Activated naive CD8-positive, alpha-beta T cell treated with anti-CD3 and anti-CD28 coated beads, Interleukin-2, amount 50 U/mL, for 16 hours (primary cell): ENCODE measurements around the gene PPP2R5C.

Experiments used
- DNase-seq: peaks from one replicate; pipeline ENCODE4 v3.0.0-alpha.2; 2020; ENCODE audit warnings: low read depth, low spot score

The PPP2R5C gene

GRCh38 chr14:101840649-101841369 lies 79.3 kb downstream of the PPP2R5C start:
- no peak for DNase-seq

DNA sequence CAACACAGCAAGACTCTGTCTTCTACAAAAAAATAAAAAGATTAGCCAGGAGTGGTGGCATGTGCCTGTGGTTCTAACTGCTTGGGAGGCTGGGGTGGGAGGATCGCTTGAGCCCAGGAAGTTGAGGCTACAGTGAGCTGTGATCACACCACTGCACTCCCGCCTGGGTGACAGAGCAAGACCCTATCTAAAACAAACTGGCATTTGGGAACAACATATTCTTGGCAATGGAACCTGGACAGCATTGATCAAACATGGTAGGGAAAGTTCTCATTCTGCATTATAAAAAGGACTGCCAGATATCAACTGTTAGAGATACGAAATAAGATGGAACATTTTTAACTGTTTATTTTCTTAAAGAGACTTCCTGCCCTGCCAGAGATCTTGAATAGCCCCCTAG lies 81.5 kb downstream of the PPP2R5C start:
- no peak for DNase-seq

DNA sequence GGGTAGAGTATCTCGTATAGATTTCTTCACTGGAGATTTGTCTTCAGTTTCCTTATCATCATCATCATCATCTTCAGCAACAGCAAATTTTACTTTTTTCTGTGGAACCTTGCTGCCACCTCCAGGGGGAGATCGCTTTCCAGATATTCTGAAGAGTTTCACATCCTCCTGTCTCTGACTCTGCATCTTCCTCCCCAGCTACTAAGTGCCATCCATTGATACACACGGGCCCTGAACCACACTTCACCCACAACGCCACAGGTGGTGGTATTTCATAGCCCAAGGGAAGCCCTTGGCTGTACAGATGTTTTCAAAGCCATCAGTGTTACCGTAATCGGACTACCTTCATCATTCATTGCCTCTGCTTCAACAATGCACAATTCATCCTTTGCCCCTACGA lies 82.2 kb downstream of the PPP2R5C start:
- DNase-seq = no peak

GRCh38 chr14:101844219-101844618 lies 82.7 kb downstream of the PPP2R5C start:
- no peak for DNase-seq

- DNase-seq = no peak
Measured at GRCh38 chr14:101844751-101845150, 83.2 kb downstream of the PPP2R5C start.

DNA sequence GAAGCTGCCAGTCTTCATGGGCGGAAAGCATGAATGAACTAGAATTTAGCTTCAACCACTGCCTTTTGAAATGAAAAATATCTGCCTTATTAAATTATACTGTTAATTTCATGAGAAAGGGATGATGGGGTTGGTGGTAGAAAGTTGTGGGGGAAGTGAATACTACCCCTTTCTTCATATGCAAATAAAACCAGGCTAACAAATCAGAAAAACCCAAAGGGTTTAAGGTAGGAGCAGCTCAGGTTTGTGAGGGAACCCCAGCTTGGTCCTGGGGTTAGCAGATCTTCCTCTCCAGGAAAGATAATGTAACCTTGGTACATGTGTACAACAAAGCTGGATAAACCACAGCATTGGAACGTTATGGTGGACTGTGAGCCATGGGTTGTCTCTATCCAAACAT lies 84.0 kb downstream of the PPP2R5C start:
- no peak for DNase-seq

DNA sequence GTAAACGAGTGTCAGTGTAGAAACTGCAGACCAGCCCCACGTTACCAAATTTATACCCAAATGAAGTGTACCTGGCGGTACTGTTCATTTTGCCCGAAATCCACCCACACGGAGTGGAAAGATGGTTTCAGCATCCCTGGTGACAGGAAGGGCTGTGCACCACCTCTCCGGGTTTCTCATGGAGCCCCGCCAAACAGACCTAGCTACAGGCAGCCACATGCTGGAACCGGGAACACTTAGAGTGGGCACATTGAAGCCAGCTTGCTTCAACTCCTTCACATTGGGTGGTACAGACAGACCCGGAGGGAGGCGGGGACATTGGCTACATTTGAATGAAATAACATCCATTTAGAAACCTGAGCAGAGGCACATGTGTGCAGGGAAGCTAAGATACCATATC lies 84.4 kb downstream of the PPP2R5C start:
- DNase-seq = no peak

DNA sequence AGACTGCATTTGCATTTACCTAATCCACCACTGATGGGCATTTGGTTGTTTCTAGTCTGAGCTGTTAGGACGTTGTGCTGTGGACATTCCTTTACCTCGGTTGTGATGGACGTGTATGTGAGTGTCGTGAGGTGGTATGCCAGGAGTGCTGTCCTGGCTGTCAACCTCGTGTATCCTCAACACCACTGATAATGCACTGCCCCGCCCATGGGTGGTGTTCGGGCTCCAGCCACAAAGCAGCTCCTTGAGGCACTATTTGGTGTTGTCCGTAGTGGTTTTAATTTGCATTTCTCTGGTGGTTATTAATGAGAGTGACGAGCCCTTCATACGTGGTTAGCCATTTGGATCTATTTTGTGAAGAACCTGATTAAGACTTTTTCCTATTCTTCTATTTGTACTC lies 87.6 kb downstream of the PPP2R5C start:
- DNase-seq = no peak

DNA sequence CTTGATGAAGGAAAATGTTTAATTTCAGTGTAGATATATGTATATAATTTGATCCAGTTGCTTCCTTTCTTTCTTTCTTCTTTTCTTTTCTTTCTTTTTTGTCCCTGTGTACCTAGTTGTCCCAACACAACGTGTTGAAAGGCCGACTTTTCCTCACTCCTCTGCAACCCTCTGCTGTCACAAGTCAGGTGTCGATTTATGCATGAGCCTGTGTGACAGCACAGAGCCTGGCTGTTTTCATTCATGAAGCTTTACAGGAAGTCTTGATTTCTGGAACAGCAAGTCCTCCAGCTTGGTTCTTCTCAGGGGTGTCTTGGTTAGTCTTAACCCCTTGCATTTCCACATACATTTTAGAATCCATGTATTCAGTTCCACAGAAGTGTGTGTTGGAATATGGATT lies 88.1 kb downstream of the PPP2R5C start:
- DNase-seq = no peak

GRCh38 chr14:101851183-101851582 lies 89.7 kb downstream of the PPP2R5C start:
- no peak for DNase-seq

- DNase-seq = no peak
Measured at GRCh38 chr14:101851736-101852405, 90.4 kb downstream of the PPP2R5C start.

GRCh38 chr14:101852785-101853184 lies 91.3 kb downstream of the PPP2R5C start:
- DNase-seq = no peak

- no peak for DNase-seq
Measured at GRCh38 chr14:101853455-101854018, 92.0 kb downstream of the PPP2R5C start.

GRCh38 chr14:101854366-101854765 lies 92.9 kb downstream of the PPP2R5C start:
- DNase-seq = no peak

DNA sequence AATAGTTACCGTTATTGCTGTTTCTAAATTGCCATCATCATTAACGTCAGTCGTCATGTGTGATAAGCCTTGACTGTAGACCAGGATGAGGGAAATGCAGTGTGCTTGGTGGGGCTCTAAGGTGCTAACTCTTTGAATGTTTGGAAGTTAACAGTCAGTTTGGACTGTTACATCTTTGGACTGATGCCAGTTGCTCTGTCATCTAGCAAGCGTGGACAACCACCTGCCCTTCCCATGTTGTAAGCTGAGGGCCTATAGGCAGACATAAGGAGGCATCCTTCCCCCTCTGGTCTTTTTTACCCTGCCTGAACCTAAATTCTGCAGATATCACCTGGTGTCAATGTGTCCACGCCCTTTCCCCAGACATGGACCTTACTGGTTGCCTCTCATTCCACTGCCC lies 94.4 kb downstream of the PPP2R5C start:
- DNase-seq = no peak

- no peak for DNase-seq
Measured at GRCh38 chr14:101856536-101856935, 95.0 kb downstream of the PPP2R5C start.

DNA sequence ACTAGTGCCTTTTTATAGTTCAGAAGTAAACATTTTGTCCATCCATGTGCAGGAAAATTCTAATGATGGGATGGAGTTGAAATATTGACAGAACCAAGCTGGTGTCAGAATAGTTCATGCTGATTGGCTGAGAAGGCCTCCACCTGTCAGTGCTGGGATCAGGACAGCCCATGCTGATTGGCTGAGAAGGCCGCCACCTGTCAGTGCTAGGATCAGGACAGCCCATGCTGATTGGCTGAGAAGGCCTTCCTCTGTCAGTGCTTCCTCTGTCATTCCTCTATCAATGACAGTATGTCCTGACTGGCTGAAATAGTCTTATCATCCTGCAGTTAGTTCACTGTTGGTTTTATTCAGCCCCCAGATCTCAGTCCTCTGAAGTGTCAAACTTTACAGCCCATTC lies 95.7 kb downstream of the PPP2R5C start:
- no peak for DNase-seq

DNA sequence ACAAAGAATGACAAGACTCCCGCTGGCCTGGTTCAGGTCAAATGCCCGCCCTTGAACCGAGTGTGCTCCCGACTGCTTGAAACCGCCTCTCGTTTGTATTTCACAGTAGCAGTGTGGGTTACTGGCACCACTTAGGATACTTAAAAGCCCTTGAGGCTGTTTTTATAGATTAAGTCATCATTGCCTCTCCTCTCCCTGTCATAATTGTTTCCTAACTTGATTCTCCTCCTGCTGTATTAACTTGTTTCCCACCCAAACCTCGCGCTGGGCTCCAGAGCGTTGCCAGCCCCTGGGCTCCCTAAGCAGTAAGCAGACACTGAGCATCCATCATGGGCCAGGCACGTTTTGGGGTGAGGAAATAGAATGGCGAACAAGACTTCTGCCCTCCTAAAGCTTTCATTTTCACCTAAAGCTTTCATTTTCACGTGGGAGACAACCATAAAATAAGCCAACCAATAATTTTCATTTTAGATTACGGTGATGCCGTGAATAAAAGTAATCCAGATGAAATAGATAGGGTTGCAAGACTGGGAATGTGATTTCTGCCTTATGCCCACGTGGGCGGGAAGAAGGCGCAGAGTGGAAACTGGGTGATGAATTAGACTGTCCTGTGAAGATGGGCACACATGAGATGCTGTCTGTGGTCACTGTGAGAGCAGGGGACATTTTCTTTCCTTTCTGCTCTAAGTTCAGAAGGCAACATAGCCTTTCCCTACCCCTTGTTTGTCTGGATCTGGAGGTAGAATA lies 97.5 kb downstream of the PPP2R5C start:
- DNase-seq = no peak

- no peak for DNase-seq
Measured at GRCh38 chr14:101859538-101859902, 98.0 kb downstream of the PPP2R5C start.

- no peak for DNase-seq
Measured at GRCh38 chr14:101859958-101860357, 98.4 kb downstream of the PPP2R5C start.

DNA sequence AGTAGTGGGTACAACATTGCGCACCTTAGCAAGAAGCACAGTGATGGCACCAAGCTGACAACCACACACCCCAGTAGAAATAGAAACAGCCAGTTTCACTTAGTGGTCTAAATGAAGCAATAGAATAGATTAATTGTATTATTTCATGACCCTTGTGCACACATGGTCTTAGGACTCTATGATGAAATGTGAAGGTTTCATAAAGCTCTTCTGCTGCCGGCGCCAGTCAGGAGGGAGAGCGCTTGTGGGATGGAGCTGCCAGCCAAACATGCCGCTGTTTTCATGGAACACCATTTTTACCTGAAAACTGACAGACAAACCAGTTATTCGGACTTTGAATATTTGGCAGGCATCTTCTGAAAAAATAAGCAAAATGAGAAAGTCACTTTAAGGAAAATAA lies 100.0 kb downstream of the PPP2R5C start:
- DNase-seq = no peak

DNA sequence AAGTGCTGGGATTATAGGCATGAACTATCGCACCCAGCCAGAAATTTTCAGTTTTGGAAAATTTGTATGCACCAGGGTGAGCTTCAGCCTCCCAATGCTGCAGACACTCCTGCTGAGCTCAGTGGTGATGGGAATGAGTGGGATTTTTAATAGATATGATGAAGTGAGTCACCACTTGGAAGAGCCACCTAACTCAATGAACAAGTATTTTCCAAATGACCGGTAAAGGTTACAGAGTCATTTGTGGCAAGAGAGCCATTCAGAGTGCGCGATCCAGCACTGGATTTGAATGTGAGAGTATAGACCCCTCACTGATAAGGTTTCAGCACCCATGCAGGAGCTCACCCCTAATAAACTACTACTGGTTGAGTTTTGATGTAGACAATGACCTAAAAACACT lies 100.7 kb downstream of the PPP2R5C start:
- DNase-seq = no peak

DNA sequence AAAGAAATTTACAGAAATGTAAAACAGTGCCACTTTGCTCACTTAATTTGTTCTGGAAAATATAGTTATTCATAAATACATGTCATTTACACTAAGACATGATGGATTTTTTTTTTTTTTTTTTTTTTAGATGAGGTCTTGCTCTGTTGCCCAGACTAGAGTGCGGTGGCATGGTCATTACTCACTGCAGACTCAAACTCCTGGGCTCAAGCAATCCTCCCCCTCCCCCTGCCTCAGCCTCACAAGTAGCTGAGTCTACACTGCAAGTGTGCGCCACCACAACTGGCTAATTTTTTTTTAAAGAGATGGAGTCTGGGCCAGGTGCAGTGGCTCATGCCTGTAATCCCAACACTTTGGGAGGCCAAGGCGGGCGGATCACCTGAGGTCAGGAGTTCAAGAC lies 101.2 kb downstream of the PPP2R5C start:
- DNase-seq = no peak
